GM19438 (cell line): ENCODE results near the gene XPR1.
A peak's percentile ranks its signal among the peaks of the same experiment; 100 is the strongest.

Experiments used
- ATAC-seq: cut with Tn5 transposase; IDR thresholded peaks from one replicate; pipeline ENCODE4 v1.9.1; 2021; ENCODE audit warnings: low read depth; ENCODE audit not compliant: unreplicated experiment

XPR1 gene

GRCh38 chr1:180924939-180925338 lies 293.1 kb downstream of the XPR1 start:
- ATAC-seq = no peak

GRCh38 chr1:180925471-180926051 lies 293.7 kb downstream of the XPR1 start:
- ATAC-seq = no peak

GRCh38 chr1:180926164-180926981 lies 294.6 kb downstream of the XPR1 start:
- peak; percentile 49 for ATAC-seq

GRCh38 chr1:180927348-180927747 lies 295.5 kb downstream of the XPR1 start:
- ATAC-seq = no peak

GRCh38 chr1:180927841-180928240 lies 296.0 kb downstream of the XPR1 start:
- ATAC-seq = no peak

- ATAC-seq = no peak
Observed at GRCh38 chr1:180928331-180929230, 296.8 kb downstream of the XPR1 start.

GRCh38 chr1:180929389-180929788 lies 297.6 kb downstream of the XPR1 start:
- no peak for ATAC-seq

GRCh38 chr1:180930687-180931086 lies 298.9 kb downstream of the XPR1 start:
- no peak for ATAC-seq

GRCh38 chr1:180931529-180931928 lies 299.7 kb downstream of the XPR1 start:
- ATAC-seq = no peak

- no peak for ATAC-seq
Observed at GRCh38 chr1:180932378-180932777, 300.6 kb downstream of the XPR1 start.

- ATAC-seq = no peak
Observed at GRCh38 chr1:180933141-180933540, 301.3 kb downstream of the XPR1 start.

GRCh38 chr1:180934563-180934962 lies 302.7 kb downstream of the XPR1 start:
- no peak for ATAC-seq

GRCh38 chr1:180935326-180936109 lies 303.7 kb downstream of the XPR1 start:
- no peak for ATAC-seq

GRCh38 chr1:180936110-180937011 lies 304.5 kb downstream of the XPR1 start:
- ATAC-seq = no peak

- no peak for ATAC-seq
Observed at GRCh38 chr1:180937012-180937372, 305.2 kb downstream of the XPR1 start.

GRCh38 chr1:180937624-180938225 lies 305.9 kb downstream of the XPR1 start:
- ATAC-seq = no peak

- no peak for ATAC-seq
Observed at GRCh38 chr1:180939073-180939710, 307.4 kb downstream of the XPR1 start.

GRCh38 chr1:180939711-180940103 lies 307.9 kb downstream of the XPR1 start:
- ATAC-seq = no peak
